Occipital lobe (tissue), 2 donors: ENCODE results near the gene LIPC. TPM values are rescaled to one million over a fixed set of nuclear protein-coding genes. Genes with fewer than 3 reads are reported as not detected.

ENCODE experiments used
- DNase-seq: peaks from one replicate; lab custom pipeline; 2025; lab: John Stamatoyannopoulos, UW
- total RNA-seq: library from RNA; depleted of rRNA; stranded (reverse); fragments of >200 nt; gene quantifications from one replicate; pipeline ENCODE4 v1.2.3, GENCODE V29; 2014

LIPC gene
- total RNA-seq, 1 donor from 2014 or later: 0.16 TPM

DNA sequence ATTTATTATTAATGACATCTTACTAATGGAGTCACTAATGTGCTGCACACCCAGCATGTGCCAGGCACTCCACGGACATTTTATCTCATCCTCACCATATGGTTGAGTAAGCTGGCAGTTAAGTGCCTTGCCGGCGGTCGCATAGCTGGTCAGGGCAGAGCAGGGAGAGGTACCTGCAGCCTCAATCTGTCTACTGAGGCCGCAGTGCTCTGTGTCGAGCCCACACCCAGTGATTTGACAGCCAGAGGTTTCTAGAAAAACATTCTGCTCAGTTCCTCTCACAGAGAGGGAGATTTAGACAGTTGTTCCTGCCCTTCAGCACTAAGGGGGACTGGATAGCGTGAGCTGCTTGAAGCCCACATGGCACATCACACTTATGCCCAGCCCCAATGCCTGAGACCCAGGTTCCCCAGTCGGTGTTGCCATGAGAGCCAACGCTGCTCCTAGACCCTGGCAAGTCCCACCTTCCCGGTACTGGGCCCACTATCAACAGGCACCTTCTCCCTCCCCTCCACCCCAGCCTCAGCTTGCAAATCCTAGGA is 2.6 kb downstream of the LIPC start:
- no peak for DNase-seq

DNA sequence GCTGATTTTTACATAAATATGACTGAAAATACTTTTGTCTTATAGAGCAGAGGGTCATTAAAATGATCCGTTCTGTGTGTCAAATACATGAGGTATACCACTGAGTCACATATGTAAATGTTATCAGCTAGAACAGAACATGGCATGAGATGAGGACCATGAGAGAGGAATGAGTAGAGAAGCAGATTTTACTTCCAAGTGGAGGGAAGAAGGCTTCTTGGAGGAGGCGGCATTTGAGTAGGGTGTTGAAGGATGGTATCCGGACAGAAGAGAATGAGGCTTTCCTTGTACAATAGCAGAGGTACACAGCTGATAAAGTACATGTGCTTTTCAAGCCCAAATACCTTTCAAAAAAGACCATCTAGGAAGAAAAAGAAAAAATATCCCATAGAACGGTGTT is 4.8 kb downstream of the LIPC start:
- DNase-seq: no peak

GRCh38 chr15:58437531-58438105 is 5.8 kb downstream of the LIPC start:
- no peak for DNase-seq

DNA sequence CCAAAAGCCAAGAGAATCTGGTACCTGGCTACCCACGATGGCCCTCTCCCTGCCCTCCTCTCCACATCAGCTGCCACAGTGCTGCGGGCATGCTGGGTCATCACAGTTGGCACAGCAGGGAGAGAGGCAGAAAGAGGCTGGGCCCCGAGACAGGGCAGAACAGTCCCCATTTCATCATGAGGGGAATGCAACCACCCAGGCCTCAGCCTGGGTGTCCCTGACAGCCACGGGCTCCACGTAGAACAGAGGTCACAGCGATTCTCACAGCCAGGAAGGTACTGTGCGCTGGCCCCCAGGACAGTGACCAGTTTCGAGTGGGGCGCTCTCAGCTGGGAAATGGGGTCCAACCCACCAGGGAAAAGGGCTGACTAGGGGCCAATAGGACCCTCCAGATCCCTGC is 6.3 kb downstream of the LIPC start:
- no peak for DNase-seq

GRCh38 chr15:58438956-58439355 is 7.2 kb downstream of the LIPC start:
- DNase-seq: no peak

DNA sequence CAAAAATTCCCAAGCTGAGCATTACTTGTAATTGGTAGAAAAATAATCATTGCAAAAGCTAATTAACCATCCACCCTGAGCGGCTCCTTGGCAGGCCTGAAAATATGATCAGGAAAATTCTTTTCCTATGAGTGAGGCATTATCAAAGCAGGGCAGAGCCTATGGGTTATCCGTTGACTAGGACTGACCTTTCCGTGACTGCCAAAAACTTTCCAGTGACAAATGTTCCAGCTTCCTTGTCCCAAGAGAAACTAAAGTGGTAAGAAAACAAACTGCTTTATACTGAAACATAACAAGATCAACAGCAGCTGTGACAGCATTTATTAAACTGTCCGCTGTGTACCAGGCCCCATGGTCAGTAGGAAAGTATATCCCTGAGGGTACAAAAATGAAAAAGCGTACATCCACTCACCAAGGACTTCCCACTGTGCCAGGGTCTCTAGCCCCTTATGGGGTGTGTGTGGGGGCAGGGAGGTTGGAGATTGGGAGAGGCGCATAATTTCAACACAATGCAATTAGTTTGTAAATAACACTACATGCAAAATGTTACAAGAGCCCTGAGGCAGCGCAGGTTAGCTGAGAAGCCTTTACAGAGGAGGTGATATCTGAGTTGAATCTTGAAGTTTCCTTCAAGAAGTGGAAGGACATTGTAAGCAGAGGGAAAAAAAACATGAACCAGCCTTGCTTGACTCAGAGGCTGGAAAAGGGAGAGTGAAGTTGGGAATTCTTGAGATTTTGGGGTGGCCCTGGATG is 8.5 kb downstream of the LIPC start:
- no peak for DNase-seq

DNA sequence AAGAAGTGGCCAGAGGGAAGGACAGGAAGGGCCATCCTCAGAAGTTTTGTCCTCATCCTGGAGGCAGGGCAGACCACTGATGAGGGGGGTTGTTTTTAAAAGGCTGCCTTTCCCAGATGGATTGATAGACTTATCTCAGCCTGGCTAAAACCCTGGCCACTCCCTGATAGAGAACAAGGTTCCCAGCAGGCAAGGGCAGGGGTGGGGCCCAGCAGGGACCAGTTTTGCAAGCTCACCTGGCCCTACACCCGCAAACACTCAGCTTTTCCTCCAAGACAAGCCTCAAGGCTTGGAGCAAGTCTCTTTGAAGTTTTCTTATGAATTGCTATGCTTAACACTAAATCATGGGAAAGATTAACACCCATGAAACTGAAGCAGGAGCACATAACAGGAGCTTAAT is 9.1 kb downstream of the LIPC start:
- DNase-seq: no peak

- DNase-seq: no peak
These were observed 9.7 kb downstream of the LIPC start for GRCh38 chr15:58441376-58442070.

GRCh38 chr15:58442122-58442521 is 10.3 kb downstream of the LIPC start:
- DNase-seq: no peak

- DNase-seq: no peak
These were observed 11.5 kb downstream of the LIPC start for GRCh38 chr15:58443308-58443707.

DNA sequence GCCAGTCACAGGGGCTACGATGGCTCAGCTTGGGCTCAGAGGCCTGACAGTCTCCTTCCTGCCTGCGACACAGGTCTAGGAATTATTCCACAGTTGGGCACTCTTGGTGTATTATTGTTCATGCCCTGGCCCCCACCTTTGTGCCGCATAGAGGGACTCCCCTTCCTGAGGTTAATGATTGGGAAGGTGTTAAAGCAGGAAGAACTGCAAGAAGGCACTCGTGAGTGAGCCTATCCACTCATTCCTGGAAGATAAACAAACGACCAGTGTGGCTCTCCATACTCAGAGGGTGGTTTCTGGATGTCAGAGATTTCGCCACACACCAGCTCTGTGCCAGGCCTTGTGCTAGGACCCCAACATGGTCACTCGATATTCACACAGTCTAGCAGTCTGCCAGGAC is 12.3 kb downstream of the LIPC start:
- no peak for DNase-seq

DNA sequence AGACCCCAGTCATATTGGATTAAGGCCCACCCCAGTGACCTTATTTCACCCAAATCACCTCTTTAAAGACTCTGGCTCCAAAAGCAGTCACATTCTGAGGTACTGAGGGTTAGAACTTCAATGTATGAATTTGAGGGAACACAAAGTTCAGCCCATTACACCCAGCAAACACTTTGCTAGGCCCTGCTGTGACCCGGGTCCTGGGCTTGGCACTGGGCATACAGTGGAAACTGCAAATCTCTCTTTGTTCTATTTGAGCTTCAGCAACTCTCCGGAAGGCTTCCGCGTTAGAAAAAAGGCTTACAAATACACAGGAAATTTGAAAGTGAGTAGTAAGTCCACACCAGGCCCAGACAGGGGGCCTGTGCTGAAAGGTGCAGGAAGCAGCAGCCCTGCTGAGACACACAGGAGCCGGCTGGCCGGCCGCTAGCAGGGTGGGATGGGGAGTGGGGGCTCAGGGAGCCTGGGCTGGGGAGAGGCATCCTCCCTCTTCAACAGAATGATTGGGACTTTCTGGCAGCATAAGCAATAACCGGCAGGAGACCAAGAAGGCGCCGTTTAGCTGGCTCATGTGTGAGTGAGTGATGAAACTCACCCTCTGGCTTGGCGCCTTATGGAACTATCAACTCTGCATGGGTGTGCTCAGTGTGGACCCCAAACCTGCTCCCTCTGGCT is 13.0 kb downstream of the LIPC start:
- no peak for DNase-seq

DNA sequence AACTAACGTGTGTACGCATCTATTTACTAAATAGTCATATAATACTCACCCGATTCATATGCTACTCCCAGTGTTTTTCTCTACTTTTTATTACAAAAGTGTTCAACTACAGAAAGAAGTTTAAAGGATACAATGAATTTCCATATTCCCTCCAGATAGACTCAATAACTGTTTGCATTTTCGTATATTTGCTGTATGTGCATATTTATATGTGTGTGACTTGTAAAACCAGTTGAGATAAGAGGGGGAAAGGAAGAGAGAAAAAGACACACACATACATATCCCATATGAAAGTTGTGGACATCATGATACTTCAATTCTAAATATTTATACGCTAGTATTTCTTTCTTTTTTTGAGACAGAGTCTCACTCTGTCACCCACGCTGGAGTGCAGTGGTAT is 14.1 kb downstream of the LIPC start:
- DNase-seq: no peak

DNA sequence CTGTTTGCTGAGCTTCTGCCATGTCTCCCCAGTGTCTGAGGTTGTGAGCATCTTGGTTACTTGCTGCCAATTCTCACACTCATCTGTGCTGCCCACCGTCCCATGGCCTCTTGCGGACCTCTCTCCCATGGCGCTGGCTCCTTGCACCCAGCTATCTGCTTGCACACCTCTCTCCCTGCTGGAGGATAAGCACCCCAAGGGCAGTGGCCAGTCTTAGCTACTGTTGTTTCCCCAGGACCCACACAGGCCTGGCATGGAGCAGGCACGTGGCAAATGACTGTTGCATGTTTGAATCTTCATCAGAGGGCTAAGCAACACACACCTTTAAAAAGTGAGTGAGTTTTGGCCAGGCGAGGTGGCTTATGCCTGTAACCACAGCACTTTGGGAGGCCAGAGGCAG is 14.7 kb downstream of the LIPC start:
- no peak for DNase-seq

DNA sequence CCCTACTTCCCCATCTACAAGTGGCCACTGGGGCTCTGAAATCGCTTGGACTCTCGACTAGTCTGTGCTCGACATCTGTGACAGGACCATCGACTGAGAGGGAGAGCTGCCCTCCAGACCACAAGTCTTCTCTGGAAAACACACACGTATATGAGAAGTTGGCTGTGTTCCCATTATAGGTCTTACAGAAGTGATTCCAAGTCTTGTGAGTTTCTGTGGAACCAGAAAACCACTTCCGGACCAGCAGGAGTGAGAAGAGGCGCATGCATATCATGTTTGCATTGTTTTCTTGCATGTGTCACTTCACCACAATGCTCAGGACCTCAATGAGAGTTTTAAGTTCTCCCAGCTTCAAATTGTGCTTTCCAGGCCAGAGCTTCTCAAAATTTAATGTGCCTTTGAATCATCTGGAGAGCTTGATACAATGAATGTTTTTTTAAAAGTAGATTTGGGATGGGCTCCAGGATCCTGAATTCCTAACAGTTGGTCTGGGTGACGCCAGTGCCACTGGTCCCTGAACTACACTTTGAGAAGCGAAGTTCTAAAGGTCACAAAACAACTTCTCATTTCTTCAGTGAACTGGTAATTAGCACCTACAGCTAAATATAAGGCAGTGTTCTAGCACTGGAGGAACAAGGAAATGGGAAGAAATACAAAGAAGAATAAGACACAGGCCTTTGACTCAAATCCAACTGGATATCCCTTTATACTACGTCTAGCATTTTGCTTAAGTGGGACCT is 15.7 kb downstream of the LIPC start:
- no peak for DNase-seq

GRCh38 chr15:58448331-58448730 is 16.5 kb downstream of the LIPC start:
- no peak for DNase-seq

- no peak for DNase-seq
These were observed 17.1 kb downstream of the LIPC start for GRCh38 chr15:58448906-58449305.

DNA sequence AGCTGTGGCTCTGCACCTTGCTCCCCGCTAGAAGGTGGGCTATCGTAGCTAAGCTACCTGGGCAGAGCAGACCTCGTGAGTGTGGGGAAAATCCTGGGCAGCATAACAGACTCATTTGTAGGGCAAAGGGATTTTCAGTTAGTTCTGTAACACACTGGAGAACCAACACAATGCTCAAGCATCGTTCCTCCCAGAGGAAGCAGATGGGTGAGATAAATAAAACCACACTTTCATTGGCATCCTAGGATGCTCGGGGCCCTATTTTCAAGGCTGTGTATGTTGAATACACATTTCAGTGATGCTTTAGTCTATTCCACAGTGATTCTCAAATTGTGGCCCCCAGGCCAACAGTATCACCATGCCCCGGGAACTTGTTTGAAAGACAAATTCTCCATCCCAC is 20.0 kb downstream of the LIPC start:
- no peak for DNase-seq

DNA sequence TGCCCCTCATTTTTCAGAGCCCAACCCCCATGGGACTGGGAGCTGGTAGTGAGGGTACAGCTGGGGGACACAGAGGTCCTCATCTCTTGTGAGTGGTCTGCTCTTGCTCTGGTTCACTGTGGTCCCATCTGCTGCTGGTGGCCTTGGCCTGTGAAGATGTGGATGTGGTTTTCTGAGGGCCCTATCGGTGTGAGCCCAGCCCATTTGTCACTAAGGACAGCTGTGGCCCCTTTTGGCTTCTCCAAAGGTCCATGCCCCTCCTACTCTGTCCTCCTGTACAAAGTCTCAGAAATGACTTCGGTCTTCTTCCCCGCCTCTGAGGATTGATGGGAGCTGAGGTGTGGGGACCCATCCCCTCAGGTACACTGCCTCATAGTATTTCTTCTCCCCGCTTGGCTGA is 21.0 kb downstream of the LIPC start:
- no peak for DNase-seq

DNA sequence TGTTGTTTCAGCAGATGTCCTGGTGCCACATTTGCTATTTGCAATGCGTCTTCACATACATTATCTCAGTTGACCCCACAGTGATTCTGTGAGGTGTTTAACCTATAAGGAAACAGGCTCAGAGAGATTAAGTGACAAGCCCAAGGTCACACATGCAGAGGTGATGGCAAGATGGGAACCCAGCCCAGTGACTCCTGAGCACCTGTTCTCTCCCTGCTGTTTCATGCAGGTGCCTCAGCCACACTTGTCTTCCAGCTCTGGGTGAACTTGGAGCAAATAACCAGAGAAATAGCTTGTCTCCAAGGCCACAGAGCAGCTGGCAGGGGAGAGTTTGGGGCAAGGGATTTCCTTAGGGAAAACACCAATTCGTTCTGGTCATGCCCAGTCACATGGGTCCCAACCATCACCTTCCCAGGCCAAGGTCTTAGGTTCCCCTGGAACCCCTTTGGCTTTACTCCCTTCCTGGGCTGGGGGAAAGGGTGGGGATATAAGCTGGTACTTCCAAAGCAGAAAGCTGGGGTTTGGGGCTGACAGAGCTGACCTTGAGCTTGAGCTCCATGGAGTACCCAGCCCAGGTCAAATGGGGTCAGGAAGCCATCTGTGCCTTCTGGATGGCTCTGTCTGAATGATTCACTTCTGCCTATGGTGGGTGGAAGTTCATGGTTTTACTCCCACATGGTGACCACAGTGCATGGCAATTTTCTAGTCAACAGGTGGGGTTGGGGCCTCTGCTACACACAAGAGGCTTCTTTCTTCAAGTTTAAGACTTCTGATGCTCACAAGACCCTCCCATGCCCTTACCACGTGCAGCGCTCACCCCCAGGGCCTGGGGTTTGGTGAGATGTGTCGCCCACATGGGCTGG is 22.4 kb downstream of the LIPC start:
- no peak for DNase-seq
